GM19324 (cell line): ENCODE results near the gene MICA.
A peak's percentile ranks its signal among the peaks of the same experiment; 100 is the strongest.
"Not testable (repeated sequence)": the region's sequence is repeated elsewhere in the genome, so short reads cannot be mapped to it uniquely, and the experiment has no call there.

ENCODE experiments used
- ATAC-seq: cut with Tn5 transposase; IDR thresholded peaks from one replicate; pipeline ENCODE4 v1.9.1; 2021; ENCODE audit warnings: mild to moderate bottlenecking, moderate library complexity; ENCODE audit not compliant: unreplicated experiment, low FRiP score

The MICA gene

DNA sequence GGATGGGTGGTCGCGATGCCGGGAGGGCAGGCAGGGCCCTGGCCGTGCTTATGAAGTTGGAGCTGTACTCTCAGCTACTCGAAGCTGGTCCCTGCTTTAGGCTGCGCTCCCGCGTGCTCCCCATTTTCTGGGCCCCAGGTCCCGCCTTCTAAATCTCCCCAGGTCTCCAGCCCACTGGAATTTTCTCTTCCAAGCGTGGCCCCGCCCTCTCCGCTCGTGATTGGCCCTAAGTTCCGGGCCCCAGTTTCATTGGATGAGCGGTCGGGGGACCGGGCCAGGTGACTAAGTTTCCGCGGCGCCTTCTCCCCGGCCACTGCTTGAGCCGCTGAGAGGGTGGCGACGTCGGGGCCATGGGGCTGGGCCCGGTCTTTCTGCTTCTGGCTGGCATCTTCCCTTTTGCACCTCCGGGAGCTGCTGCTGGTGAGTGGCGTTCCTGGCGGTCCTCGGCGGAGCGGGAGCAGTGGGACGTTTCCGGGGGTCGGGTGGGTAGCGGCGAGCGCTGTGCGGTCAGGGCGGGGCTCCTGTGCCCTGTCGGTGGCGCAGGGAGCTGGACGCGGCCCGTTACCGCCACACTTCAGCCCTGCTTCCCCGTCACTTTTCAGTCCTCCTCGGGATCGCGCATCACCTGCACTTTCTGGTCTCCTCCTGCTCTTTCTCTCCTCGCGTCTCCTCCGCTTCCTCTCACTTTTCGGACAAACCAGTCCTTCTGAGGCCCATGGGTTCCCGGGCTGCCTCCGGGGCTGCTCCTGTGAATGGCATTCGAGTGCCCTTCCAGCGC is at the start of gene MICA:
MICA (plus strand) TSS at position 313 of the 778 bp plus-strand sequence; CDS start at position 351, 38 bp downstream.
- no peak for ATAC-seq

- no peak for ATAC-seq
These were observed 49.1 kb upstream of the MICA start for GRCh38 chr6:31354158-31354863.

DNA sequence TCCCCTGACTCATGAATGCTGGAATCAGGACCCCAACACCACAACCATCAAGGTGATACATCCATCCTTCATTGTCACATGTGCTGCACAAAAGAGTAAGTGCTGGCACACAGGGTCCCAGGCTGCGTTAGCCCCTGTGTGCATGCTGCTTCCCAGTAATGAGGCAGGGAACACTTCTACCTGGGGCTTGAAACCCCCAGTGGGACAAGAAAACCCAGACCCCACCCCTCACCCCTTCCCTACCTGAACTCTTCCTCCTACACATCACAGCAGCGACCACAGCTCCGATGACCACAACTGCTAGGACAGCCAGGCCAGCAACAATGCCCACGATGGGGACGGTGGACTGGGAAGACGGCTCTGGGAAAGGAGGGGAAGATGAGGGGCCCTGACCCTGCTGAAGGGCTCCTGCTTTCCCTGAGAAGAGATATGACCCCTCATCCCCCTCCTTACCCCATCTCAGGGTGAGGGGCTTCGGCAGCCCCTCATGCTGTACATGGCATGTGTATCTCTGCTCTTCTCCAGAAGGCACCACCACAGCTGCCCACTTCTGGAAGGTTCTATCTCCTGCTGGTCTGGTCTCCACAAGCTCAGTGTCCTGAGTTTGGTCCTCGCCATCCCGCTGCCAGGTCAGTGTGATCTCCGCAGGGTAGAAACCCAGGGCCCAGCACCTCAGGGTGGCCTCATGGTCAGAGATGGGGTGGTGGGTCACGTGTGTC is 48.4 kb upstream of the MICA start:
- no peak for ATAC-seq

GRCh38 chr6:31355583-31355948 is 47.8 kb upstream of the MICA start:
- no peak for ATAC-seq

- peak; percentile 7 for ATAC-seq
These were observed 47.0 kb upstream of the MICA start for GRCh38 chr6:31356216-31356945.

- peak; percentile 93 for ATAC-seq
These were observed 46.4 kb upstream of the MICA start, which contains the start of gene HLA-B for GRCh38 chr6:31356946-31357466. TSS of gene HLA-B (minus strand) at chr6:31357179. CDS start at chr6:31357158, 21 bp downstream.

GRCh38 chr6:31357886-31358285 is 45.5 kb upstream of the MICA start:
- ATAC-seq, result no peak

GRCh38 chr6:31358302-31358701 is 45.1 kb upstream of the MICA start:
- ATAC-seq, result no peak

GRCh38 chr6:31359581-31359980 is 43.8 kb upstream of the MICA start:
- no peak for ATAC-seq

- no peak for ATAC-seq
These were observed 40.6 kb upstream of the MICA start for GRCh38 chr6:31362751-31363150.

DNA sequence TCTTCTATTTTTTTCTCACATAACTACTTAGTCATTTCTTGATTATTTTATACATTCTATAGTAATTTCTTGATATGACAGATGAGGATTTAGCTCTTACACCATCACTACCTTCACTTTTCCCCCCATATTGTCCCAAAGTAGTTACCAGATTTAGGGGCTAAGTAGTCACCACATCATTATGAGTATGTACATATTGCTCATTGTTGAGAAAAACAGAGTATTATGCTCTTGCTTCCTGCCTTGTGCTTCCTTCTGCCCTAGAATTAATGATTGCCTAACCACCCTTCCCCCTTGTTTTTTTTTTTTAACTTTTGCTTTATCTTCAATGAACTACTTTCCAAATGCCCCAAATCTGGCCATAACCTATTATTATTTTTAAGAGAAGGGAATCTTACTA is 39.6 kb upstream of the MICA start:
- ATAC-seq, result no peak

GRCh38 chr6:31365864-31366263 is 37.5 kb upstream of the MICA start:
- no peak for ATAC-seq

- peak; percentile 62 for ATAC-seq
These were observed 36.5 kb upstream of the MICA start for GRCh38 chr6:31366693-31367470.

DNA sequence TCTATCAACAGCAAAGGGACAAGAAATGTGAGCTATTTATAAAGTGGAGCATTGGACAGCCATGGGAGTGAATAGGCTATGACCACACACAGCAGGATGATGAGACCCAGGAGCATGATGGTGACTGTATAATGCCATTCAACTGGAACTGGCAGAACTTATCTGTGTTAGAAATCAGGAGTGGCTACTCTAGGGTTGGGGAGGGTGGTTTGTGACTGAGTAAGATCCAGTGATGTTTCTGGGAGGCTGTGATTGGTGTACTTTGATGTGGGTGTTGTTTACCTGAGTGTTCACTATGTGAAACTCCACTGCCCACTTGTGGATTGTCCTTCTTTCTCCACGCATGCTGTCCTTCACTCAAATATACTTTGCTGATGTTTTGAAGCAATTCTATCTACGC is 34.9 kb upstream of the MICA start:
- no peak for ATAC-seq

DNA sequence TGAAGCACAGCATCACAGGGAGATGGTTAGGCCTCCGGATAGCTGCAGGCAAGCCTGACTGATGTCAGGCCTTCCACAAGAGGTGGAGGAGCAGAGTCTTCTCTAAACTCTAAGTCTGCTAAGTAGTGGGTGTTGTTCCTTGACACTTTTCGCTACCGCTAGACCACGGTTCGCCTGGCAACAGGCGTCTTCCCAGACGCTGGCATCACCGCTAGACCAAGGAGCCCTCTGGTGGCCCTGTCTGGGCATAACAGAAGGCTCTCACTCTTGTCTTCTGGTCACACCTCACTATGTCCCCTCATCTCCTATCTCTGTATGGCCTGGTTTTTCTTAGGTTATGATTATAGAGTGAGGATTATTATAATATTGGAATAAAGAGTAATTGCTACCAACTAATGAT is 29.3 kb upstream of the MICA start:
- ATAC-seq, result not testable (repeated sequence)

- no peak for ATAC-seq
These were observed 27.7 kb upstream of the MICA start for GRCh38 chr6:31375699-31376098.

DNA sequence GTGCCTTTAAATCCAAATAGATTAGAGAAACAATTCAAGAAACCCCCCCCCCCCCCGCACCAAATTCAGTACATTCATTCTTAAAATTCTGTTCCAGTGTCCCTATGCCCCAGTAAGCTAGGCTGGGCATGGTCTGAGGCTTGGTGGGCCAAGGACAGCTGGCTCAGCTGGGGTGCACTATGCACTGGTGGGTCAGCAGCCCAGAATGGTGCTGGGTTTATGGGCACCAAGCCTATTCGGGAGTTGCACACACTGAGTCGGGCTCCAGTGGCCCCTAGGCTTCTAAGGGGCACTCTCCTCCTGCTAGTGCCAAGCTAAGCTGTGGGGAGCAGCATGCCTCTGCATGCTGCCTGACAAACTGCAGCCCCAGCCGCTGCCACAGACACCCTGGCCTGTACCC is 26.4 kb upstream of the MICA start:
- no peak for ATAC-seq

DNA sequence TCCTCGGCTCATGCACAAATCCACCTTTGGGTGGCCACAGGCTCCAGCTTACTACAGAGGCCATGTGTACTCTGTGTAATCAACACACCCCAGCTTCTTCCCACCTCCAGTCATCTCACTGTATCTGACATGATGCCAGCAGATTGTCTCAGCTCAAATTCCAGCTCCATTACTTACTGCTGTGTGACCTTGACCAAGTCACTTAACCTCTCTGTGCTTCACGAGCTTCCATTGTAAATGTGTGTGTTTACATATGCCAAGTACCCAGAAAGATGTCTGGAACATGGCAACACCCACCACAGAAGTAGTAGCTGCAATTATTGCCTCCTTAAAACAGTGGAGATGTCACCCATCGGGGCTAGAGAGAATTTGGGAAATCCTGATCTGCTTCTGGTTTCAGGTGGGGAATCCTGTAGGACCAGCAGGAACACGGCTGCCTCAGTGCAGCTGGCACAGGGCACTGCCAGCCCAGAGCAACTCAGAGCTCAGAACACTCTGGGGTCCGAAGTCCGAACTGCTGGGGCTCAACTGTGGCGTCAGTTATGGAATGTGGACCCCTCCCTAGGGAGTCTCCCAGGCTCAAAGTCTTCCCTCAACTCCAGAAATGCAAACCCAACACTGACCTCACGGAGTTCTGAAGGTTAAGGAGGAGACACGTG is 25.2 kb upstream of the MICA start:
- ATAC-seq, result no peak

- ATAC-seq, result no peak
These were observed 24.7 kb upstream of the MICA start for GRCh38 chr6:31378721-31379103.
